Vagina (tissue), 2 donors: ENCODE data around the gene SORCS2. TPM values are rescaled to one million over a fixed set of nuclear protein-coding genes. Genes with fewer than 3 reads are reported as not detected.

Experiments
- DNase-seq, 2 donors: peaks; one replicate each; pipeline ENCODE4 v3.0.0-alpha.2; 2017; ENCODE audit errors: extremely low spot score in 2 of 2
- H3K27ac ChIP-seq: fragments of 200-600 bp; sonication (generic); one replicate; pipeline ENCODE4 v1.5.1; 2019
- H3K27me3 ChIP-seq: fragments of 200-600 bp; sonication (generic); one replicate; pipeline ENCODE4 v1.5.1; 2019
- H3K36me3 ChIP-seq, 2 donors: fragments of 200-600 bp; sonication (generic); one replicate each; pipeline ENCODE4 v1.5.1; 2017 to 2019
- H3K4me1 ChIP-seq: fragments of 200-600 bp; sonication (generic); one replicate; pipeline ENCODE4 v1.5.1; 2019
- H3K4me3 ChIP-seq, 2 donors: fragments of 200-600 bp; sonication (generic); 1 replicate in 1 of 2; 2 replicates in 1 of 2; pipeline ENCODE4 v1.5.1; 2016 to 2019
- H3K9me3 ChIP-seq: fragments of 200-600 bp; sonication (generic); one replicate; pipeline ENCODE4 v1.5.1; 2019
- POLR2A ChIP-seq, 2 donors: fragments of 450-650 bp; IDR thresholded peaks; one replicate each; pipeline ENCODE4 v1.6.1; 2017; ENCODE audit warnings: antibody characterized with exemption in 2 of 2, mild to moderate bottlenecking in 2 of 2, moderate library complexity in 2 of 2
- POLR2AphosphoS5 ChIP-seq, 2 donors: sonication (generic); formaldehyde crosslinking; IDR thresholded peaks; one replicate each; pipeline ENCODE4 v1.9.0; 2017; ENCODE audit warnings: antibody characterized with exemption in 2 of 2, mild to moderate bottlenecking in 2 of 2, low read depth in 1 of 2; ENCODE audit not compliant: insufficient read depth in 1 of 2
- intact Hi-C: fragments of 100-400 bp; cut with DNase I; formaldehyde crosslinking; loops from one replicate; pipeline ENCODE4 v1.15.1; 2023
- total RNA-seq: library from RNA; depleted of rRNA; stranded (reverse); fragments of >200 nt; gene quantifications from one replicate; pipeline ENCODE4 v1.2.3, GENCODE V29; 2016
- TF ChIP-seq, protein P1 (sequence below), 3 experiments: fragments of 450-650 bp in 2 of 3; fragments of 200-600 bp in 1 of 3; sonication (generic) in 1 of 3; IDR thresholded peaks; one replicate each; pipeline ENCODE4 v1.5.1; 2017 to 2019; ENCODE audit warnings: antibody characterized with exemption in 3 of 3, mild to moderate bottlenecking in 2 of 3, moderate library complexity in 2 of 3

Gene SORCS2
- total RNA-seq, 1 donor from 2014 or later, result 5.4 TPM

- no peaks in the 10 kb centered on the region for H3K4me1 ChIP-seq
- no peaks in the 10 kb centered on the region for H3K27me3 ChIP-seq
- no peak for TF ChIP-seq POLR2AphosphoS5 (IDR thresholded peaks at IDR 0.05; ENCODE audit: insufficient read depth in 1 of 2, low read depth in 1 of 2)
- no peak for TF ChIP-seq POLR2A (IDR thresholded peaks at IDR 0.05)
- TF ChIP-seq, protein P1, sequence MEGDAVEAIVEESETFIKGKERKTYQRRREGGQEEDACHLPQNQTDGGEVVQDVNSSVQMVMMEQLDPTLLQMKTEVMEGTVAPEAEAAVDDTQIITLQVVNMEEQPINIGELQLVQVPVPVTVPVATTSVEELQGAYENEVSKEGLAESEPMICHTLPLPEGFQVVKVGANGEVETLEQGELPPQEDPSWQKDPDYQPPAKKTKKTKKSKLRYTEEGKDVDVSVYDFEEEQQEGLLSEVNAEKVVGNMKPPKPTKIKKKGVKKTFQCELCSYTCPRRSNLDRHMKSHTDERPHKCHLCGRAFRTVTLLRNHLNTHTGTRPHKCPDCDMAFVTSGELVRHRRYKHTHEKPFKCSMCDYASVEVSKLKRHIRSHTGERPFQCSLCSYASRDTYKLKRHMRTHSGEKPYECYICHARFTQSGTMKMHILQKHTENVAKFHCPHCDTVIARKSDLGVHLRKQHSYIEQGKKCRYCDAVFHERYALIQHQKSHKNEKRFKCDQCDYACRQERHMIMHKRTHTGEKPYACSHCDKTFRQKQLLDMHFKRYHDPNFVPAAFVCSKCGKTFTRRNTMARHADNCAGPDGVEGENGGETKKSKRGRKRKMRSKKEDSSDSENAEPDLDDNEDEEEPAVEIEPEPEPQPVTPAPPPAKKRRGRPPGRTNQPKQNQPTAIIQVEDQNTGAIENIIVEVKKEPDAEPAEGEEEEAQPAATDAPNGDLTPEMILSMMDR (IDR thresholded peaks at IDR 0.05), result no peak
- intact Hi-C loops, result no loop called here
- no peaks in the 10 kb centered on the region for H3K9me3 ChIP-seq
- H3K36me3 ChIP-seq, result no peaks in the 10 kb centered on the region
- no peak for DNase-seq
- no peak overlapping the region for H3K4me3 ChIP-seq
- H3K27ac ChIP-seq, result no peak overlapping the region
Measured at GRCh38 chr4:7343950-7344349, 151.6 kb downstream of the SORCS2 start.

GRCh38 chr4:7344636-7345155 lies 152.4 kb downstream of the SORCS2 start:
- H3K27me3 ChIP-seq, result no peaks in the 10 kb centered on the region
- no peak for TF ChIP-seq POLR2A (IDR thresholded peaks at IDR 0.05)
- TF ChIP-seq POLR2AphosphoS5 (IDR thresholded peaks at IDR 0.05; ENCODE audit: insufficient read depth in 1 of 2, low read depth in 1 of 2), result no peak
- TF ChIP-seq, protein P1 (IDR thresholded peaks at IDR 0.05), result no peak
- no peak overlapping the region for H3K4me3 ChIP-seq
- no peak for DNase-seq
- no peaks in the 10 kb centered on the region for H3K9me3 ChIP-seq
- no peaks in the 10 kb centered on the region for H3K4me1 ChIP-seq
- H3K27ac ChIP-seq, result no peak overlapping the region
- no peaks in the 10 kb centered on the region for H3K36me3 ChIP-seq
- intact Hi-C loops, result no loop called here

GRCh38 chr4:7347981-7348380 lies 155.6 kb downstream of the SORCS2 start:
- intact Hi-C loops, result no loop called here
- Histone ChIP-seq H3K4me1 (no peaks in the 10 kb centered on the region), H3K27me3 (no peaks in the 10 kb centered on the region), H3K36me3 (no peaks in the 10 kb centered on the region), H3K27ac (no peak overlapping the region), H3K9me3 (no peaks in the 10 kb centered on the region), H3K4me3 (no peak overlapping the region)
- no peak for DNase-seq
- TF ChIP-seq POLR2A (IDR thresholded peaks at IDR 0.05) (no peak), POLR2AphosphoS5 (IDR thresholded peaks at IDR 0.05; ENCODE audit: insufficient read depth in 1 of 2, low read depth in 1 of 2) (no peak)
- TF ChIP-seq, protein P1 (IDR thresholded peaks at IDR 0.05), result no peak

- Histone ChIP-seq H3K9me3 (no peaks in the 10 kb centered on the region), H3K27ac (no peak overlapping the region), H3K4me3 (no peak overlapping the region), H3K4me1 (no peaks in the 10 kb centered on the region), H3K36me3 (no peaks in the 10 kb centered on the region), H3K27me3 (no peaks in the 10 kb centered on the region)
- intact Hi-C loops, result no loop called here
- no peak for DNase-seq
- TF ChIP-seq, protein P1 (IDR thresholded peaks at IDR 0.05), result no peak
- no peak for TF ChIP-seq POLR2A (IDR thresholded peaks at IDR 0.05)
Measured at GRCh38 chr4:7348946-7349900, 156.9 kb downstream of the SORCS2 start.

DNA sequence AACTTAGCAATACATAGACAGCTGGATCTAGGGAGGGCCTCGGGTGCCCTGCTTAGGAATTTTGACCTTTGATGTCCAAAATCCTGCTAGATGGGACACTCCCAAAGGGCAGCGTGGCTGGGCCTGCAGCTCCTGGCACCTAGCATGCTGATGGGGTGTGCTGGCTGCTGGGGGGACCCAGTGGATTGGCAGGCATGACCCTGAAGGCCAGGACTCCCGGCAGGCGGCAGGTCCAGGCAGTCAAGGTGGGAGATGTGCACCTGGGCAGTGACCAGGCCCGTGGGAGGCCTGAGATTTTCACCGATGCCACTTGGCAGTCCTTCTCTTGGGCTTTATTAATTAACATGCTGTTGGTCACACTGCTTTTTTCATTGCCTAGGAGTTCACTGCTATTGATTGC lies 158.1 kb downstream of the SORCS2 start:
- Histone ChIP-seq H3K27ac (no peak overlapping the region), H3K36me3 (no peaks in the 10 kb centered on the region), H3K4me1 (no peaks in the 10 kb centered on the region), H3K27me3 (no peaks in the 10 kb centered on the region), H3K9me3 (no peaks in the 10 kb centered on the region), H3K4me3 (no peak overlapping the region)
- TF ChIP-seq POLR2AphosphoS5 (IDR thresholded peaks at IDR 0.05; ENCODE audit: insufficient read depth in 1 of 2, low read depth in 1 of 2), result no peak
- TF ChIP-seq, protein P1 (IDR thresholded peaks at IDR 0.05), result no peak
- TF ChIP-seq POLR2A (IDR thresholded peaks at IDR 0.05), result no peak
- no peak for DNase-seq
- intact Hi-C loops, result no loop called here
